ENCODE measurements around the gene TMEM59L.
"Not testable (repeated sequence)": the region's sequence is repeated elsewhere in the genome, so short reads cannot be mapped to it uniquely, and the experiment has no call there.

The TMEM59L gene

DNA sequence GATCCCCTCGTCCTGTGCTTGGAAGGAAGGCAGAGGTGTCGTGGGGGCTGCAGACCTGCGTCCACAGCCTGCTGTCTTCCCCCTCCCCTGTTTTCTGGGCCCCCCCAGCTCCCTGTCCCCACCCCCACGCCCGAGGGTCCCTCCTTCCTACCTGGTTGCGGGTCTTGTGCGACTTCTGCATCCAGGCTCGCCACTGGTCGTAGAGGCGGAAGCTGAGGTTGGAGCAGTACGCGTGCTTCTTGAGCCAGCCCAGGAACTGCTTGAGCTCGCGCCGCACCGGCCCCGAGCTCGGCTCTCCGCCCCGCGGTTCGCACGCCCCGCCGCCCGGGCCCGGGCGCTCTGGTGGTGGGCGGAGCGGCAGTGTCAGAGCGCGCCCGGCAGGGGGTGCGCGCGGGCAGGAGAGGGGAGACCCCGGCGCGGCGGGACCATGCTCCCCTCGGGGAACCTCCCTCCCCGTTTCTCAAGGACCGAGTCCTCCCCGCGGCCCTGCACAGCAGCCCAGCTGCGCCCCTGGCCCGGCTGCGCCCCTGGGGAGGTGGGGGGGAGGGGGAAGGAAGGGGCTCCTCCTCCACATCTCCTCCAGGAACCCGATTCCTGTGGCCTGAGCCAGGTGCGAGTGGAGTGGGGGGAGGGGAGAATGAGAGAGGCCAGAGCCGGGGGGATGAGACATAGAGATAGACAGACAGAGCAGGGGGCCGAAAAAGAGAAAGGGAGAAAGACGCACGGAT lies 18.4 kb upstream of the TMEM59L start:
- DNase-seq, result peak; percentile 29

DNA sequence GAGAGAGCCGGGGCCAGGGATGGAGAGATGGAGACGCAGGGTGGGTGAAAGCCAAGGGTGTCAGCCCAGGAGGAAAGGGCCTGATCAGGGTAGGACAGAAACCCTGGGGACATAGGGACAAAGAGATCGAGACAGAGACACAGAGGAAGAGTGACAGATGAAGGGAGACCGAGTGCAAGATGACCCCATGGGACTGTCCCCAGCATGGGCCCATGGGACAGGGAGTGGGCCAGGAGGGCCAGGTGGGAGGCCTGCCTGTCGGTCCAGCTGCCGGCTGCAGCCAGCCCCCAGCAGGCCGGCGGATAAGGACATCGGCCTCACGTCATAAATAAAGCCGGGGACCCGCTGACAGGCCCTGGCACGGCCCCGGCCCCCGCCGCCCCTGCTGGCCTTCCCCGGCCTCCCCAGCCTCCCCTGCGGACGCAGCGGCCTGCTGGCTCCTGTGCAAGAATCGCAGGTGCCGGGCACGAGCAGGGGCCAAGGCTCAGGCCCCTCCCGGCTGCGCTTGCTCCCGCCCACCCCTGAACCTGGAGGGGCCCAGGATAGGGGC lies 17.8 kb upstream of the TMEM59L start:
- no peak for DNase-seq

DNA sequence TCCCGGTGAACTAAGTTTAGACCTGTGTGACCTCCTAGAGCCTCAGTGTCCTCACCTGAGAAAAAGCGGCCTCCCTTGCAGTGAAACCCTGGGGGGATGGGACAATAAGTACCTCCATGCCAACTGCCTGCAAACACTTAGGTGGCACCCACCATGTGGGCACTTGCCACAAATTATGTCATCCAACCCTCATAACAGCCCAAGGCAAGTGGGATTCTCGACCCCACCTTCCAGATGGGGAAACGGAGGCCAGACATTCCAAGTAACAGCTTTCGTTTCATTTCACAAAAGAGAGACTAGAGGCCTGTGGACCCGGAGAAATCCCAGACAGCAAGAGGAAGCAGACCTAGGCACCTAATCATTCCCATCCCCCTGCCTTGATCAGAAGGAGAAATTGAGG lies 17.2 kb upstream of the TMEM59L start:
- no peak for DNase-seq

DNA sequence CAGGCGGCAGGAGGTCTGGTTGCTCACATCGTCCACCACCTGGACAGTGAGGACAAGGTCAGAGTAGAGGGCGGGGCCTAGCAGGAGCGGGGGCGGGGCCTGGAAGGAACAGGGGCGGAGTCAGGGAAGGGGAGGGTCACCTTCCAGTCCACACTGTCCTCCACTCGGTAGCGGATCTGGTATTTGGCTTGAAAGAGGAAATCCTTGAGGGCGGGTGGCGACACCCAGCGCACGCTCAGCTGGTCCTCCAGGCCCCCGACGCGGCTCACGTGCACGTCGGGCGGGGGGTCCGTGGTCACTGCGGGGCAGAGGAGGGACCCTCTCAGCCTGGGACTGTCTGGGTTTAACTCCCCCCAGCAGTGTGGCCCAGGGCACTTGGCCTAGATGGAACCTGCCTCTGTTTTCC lies 15.9 kb upstream of the TMEM59L start:
- no peak for DNase-seq

DNA sequence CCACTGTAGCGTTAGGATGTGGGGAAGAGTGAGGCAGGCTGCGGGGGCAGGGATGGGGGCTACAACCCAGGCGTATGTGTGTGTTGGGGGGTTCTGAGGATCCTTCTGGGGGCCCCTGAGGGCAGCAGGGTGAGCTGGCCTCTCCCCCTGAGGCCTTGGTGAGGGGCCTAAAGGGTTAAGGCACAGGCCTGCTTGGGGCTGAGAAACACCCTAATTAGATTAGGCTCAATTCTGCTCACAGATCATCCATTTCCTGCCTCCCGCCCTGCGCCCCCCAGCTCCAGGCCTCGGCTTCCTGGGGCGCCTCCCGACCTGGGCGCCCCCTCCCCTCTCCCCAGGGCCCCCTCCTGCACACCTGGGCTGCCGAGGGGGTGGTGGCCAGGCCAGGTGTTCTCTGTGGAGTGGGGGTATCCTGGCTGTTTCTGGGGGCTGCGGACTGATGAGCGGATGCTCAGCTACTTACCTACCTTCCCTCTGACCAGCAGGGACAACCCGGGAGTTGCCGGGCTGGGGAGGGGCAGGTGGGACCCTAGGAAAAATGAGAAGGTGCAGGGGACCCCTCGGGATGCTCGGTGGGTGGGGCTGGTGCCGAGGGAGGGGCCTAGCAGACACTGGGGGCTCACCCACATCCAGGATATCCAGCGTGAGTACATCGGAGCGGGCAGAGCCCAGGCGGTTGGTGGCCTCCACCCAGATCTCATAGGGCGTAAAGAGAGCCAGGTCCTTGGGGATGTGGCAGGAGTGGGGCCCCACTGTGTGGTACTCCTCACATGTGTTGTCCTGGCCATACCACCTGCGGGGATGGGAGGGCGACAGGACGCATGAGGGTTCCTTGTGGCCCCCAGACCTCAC lies 14.6 kb upstream of the TMEM59L start:
- no peak for DNase-seq

DNA sequence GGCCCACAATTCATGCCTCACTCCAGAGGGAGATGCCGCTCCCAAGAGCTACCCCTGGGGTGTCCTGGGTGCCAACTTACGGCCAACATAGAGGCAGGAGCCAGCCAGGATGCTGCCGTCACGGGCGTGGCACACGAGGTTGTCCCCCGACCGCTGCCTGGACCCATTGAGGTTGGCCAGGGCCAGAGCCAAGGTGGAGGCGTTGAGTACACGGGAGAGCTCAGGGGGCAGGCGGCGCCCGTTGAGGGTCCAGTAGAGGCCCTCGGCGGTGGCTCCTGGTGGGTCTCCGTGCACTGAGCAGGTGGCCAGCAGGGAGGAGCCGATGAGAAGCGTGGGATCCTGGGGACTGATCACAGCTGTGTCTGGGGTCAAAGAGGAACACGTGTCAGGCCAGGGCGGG lies 13.2 kb upstream of the TMEM59L start:
- no peak for DNase-seq

DNA sequence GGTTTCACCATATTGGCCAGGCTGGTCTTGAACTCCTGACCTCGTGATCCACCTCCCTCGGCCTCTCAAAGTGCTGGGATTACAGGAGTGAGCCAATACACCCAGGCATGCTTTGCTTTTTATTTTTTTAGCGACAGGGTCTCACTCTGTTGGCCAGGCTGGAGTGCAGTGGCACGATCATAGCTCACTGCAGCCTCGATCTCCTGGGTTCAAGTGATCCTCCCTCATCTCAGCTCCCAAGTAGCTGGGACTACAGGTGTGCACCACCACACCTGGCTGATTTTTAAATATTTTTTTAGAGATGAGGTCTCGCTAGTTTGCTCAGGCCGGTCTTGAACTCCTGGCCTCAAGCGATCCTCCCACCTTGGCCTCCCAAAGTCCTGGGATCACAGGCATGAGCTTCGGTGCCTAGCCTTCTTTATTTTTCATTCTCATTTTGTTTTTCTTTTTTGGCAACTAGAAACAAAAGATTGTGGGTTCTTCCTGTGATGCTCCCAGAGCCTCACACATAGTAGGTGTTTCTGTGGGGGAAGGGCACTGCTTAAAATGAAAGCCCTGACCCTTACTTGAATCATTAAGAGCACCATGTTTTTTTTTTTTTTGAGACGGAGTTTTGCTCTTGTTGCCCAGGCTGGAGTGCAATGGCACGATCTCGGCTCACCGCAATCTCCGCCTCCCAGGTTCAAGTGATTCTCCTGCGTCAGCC lies 11.8 kb upstream of the TMEM59L start:
- DNase-seq, result not testable (repeated sequence)

DNA sequence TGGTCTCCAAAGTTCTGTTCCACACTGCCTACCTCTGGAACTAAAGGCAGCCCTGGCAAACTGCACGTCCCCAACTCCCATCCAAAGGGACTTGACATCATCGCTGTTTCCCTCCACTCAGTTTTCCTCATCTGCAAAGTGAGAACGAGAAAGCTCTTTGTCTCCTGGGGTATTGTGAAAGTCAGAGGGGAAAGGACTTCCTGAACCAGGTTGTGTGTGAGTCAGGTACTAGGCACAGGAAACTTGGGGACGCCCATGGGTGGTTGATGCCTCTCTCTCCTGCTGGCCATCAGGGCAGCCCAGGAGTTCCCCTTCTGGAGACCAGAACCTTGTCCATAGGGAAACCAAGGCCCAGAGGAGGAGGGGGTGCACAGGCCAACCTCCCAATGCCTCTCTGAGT lies 10.8 kb upstream of the TMEM59L start:
- no peak for DNase-seq

DNA sequence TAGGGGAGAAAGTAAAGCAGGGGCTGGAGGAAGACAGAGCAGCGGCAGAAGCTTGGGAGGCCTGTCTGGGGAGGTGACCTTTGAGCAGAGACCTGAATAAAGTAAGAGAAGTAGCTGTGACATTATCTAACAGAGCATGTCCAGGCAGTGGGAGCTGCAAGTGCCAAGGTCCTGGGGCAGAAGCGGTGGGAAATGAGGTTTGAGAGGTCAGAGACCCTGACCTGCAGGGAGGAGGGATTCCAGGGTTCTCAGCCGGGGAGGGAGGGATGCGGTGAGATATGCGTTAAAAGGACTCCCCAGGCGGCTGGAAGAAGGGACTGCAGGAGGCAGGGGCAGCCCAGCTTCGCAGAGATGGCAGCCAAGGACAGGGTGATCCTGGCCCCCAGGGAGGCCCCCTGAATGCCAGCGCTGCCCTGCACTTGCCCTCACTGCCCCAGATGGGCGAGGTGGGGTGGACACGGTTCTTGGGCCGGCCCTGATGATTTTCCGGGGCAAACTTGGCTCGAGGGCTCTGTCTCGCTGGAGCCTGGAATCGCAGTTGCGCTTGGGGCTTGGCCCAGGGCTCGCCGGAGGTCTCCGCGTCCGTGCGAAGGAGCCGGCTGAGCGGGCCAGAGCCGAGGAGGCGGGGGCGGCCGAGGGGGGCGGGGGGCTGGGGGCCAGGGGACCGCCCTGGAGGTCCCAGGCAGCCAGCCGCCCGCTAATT lies 9.3 kb upstream of the TMEM59L start:
- DNase-seq, result no peak

DNA sequence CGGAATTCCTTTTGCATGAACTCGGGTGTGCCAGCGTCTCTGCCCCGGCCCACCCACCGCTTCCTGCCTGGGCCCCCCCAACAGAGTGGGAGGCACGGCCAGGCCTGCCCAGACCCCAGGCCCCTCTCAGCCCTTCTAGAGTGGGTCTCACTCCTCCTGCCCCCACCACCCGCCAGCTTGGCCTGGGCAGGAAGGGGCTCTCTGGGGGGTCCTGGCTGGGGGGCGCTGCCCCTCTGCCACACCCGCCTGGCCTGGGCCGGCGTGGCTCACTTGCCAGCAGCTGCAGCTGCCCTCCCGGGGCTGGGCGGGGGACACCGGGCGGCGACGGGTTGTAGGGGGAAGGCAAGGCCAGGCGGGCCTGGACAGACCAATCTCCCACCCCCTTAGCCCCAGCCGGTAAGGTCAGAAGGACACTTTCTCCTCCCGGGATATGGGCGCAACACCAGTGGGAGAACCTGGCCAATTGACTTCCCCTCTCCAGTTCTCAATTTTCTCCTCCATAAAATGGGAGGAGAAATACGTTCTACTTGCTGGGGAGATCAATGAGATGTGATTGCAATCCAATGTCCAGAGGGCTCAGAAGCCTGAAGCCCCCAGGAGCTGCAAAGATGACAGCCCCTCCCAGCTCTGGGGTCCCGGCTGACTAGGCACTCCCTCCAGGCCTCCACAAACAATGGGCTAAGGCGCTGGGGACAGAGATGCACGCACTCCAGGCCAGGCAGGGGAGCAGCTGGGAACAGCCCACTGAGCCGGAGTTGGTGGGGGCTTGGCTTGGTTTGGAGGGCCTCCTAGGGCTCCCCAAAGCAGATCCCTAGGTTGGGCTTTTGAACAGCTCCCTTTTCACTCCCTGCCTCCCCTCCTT lies 8.5 kb upstream of the TMEM59L start:
- DNase-seq, result no peak

DNA sequence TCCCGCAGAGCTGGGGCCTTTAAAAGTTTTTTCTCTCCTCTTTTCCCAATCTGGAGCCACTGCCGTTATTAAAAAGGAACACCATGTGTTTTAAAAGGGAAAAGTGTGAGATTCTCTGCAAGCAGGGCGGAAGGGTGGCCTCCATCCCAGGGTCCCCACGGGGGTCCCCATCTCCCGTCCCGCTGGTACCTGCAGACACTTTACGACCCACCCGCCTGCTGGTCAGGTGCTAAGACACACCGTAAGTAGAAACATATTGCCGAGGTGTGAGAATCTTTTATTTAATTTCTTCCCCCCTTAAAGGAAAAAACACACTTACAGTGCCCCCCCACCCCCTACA lies 7.9 kb upstream of the TMEM59L start:
- DNase-seq, result no peak

DNA sequence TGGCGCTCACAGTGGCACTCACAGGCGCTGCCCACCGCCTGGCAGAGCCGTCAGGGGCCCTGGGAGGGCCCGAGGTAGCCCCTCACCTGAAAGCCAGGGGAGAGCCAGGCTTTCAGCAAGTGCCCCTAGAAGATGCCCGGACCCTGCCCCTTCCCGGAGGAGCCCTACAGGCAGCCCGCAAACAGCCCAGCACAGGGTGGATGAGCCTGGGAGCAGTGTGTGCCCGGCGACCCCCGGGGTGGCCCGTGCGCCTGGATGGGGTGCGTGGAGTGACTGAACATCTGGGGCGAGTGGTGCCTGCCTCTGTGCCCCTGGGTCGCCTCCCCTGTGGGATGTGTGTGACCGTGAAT lies 7.5 kb upstream of the TMEM59L start:
- DNase-seq, result no peak

DNA sequence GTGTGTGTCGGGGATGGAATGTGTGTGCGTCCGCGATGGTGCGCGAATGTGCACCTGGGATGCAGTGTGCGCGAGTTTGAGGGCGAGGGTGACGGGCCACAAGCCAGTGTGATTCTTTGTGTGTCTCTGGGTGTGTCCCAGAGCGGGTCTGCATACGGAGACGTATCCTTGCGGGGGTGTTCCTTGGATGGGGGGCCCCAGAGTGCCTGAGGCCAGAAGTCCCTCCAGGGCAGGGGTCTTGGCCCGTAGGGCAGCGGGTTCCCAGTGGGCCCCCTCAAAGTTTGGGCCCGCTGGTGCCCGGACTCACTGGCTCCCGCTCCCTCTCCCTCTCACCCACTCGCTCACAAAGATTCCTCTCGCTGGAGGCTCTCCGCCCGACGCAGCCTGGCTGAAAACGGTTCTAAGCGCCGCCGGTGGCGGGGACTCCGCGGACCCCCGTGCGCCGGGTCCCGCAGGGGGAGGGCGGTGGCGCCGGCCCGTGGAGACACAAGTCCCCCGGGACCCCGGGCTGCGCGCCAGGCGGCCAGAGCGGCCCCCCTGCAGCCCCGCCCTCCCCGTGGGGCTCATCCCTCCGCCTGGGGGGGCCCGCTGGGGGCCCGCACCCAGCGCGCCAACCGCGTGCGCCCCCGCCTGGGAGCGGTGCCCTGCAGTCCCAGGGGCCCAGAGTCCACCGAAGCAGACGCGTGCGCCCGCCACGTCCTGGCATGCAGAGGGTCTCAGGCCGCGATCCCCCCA lies 7.0 kb upstream of the TMEM59L start:
- DNase-seq, result no peak

DNA sequence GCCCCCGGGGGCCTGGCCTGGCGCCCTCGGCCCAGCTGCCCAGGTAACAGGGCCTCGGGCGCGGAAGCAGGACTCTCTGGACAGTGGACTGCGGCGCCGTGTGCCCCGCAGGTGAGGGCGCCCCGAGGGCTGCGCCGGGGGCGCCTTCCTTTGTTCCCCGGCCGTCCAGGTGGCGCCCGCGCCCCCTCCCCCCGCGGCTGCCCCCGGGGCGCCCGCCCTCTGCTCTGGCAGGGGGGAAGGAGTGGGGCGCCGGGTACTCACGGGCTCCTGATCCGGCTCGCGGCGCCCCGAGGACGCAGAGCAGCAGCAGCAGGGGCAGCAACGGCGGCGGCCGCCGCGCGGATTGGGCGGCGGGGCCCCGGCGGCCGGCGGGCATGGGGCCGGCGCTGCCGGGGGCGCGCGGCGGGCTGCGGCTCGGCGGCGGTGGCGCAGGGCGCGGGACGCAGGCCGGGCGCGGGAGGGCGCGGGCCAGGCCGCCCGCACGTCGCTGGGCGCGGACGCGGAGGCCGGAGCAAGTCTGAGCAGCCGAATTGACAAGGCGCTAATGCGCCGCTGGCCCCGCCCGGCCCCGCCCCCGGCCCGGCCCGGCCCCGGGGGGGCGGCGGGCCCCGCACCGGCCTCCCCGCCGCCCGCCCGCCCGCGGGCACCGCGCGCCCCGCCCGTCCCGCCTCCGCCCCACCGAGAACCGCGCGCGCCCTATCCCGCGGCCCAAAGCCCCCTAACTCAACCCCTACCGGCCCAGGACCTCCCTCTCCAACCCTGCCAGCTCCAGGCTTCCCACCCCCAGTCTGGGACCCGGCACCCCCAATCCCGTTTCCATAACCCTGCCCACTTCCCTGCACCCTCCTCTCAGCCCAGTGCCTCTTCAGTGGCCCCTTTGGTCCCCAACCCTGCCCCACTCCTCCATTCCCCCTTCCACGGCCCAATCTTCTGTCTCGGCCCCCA lies 6.1 kb upstream of the TMEM59L start, which contains the start of gene CRLF1:
Gene CRLF1, minus strand, starts transcription at position 519 of the 945 bp plus-strand sequence. Its CDS starts 143 bp downstream, at position 376.
- DNase-seq, result no peak

DNA sequence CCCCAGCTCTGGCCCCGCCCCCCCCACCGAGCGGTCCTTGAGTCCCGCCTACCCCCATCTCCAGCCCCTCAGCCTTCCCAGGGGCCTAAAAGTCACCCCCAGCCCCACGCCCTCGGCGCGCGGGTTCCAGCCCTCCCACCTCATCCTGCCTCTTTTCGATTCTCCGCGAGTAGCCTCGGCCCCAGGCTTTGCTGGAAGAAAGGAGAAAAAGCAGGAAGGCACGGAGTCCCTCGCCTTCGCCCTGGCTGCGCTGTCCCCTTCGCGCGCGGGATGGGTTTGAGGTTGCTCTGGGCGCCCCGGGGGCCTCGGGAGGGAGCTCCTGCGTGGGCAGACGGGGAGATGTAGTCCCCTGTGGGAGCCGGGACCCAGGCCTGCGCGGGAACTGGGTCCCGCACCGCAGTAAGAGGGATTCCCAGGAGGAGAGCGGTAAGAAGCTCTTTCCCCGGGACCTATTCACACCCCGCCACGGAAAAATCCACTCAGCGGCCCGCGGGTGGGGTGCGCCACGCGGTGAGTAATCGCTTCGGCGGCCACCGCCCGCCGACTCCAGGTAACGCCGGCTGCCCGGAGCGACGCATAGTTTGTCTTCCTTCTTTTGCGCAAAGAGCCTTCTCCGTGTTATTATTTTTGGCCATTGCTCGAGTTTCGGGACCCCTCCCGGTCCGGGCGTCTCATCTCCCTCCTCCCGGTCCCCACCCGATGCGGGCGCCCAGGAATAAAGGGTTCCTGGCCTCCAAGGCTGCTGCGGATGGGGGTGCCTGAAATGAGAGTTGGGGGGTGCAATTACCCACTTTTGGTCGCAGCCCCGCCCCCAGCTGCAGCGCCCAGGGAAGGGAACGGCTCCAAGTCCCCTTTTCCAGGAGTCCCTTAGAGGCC lies 5.2 kb upstream of the TMEM59L start:
- DNase-seq, result no peak

DNA sequence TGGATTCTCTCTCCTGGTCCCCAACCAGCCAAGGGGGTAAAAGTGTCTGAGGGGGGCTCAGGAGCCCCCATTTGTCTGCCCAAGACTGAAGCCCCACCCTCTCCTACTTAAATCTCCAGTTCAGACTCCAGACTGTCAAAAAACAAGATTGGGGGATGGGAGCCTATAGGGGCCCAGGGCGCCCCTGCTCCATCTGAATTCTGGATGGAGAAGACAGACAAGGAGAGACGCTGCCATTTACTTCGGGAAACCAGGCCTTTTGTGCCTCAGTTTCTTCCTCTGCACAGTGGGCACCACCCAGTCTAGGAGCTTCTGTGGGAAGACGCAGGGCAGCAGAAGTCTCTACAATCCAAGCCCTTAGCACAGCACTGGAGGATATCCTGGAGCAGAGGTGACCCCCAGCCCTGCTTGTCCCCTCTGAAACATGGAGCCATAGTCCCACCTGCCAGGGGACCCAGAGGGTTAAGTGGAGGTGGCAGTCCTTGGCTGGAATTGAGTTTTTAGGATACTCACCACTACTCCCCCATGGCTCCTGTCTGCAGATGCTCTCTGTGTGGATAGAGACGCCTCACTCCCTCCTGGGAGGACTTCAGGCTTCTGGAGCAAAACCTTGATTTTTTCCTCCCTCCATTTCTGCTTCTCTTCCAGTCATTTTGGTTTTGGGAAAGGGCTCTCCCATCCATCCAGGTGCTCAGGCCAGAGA lies 4.4 kb upstream of the TMEM59L start:
- no peak for DNase-seq

DNA sequence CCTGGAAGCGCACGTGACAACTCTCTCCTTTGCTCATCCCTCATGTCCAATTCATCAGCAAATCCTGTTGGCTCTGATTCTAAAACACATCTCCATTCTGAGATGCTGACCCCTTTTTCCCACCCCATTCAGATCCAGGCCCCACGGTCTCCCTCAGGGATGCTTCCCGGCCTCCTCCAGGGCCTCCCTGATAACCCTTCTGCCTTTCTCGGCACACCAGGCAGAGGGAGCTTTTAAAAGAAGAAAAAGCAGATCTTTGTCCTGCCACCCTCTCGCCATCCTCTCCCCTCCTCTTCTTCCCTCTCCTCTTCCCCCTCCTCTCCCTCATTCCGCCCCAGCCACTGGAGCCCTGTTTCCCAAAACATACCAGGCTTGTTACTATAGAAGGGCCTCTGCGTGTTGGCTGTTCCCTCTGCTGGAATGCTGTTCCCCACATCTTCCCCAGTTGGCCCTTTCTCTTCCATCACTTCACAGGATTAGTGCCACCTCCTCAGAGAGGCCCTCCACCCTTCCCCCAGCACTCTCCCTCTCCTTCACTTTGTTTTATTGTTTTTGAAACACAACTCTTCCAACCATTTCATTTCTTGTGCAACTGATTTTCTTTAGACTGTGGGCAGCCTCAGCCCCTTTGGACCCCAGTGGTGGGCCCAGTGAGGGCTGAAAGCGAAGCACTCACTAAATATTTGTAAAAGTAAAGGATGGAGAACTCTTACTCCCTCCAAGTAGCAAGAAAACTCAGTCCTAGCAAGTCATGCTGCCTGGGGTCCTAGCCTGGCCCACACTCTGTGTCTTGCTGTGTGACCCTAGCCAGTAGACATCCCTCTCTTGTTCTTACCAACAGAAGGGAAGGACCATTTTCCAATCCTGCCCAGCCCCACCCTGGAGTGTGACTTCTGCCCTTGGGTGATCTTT lies 3.6 kb upstream of the TMEM59L start:
- no peak for DNase-seq

All from NCI-H1694 (cell line).